Measurements from ENCODE around the gene DYNC1I1.

- no peak for TF ChIP-seq EZH2 (IDR thresholded peaks at IDR 0.05; ENCODE audit: borderline replicate concordance, insufficient read depth, low read length, poor library complexity, severe bottlenecking)
- TF ChIP-seq POLR2AphosphoS5 (IDR thresholded peaks at IDR 0.05), result no peak
- no peak for TF ChIP-seq CTCF (IDR thresholded peaks at IDR 0.05; ENCODE audit: poor library complexity, severe bottlenecking)
- TF ChIP-seq RAD21 (conservative IDR thresholded peaks at IDR 0.05), result no peak
- no peak for TF ChIP-seq SMC3 (conservative IDR thresholded peaks at IDR 0.05; ENCODE audit: poor library complexity)
- TF ChIP-seq TAF1 (IDR thresholded peaks at IDR 0.05; ENCODE audit: low read depth), result no peak
Observed at GRCh38 chr7:95929710-95930280, 157.4 kb downstream of the DYNC1I1 start.

All from neural cell (in vitro differentiated cells).